Endothelial cell (in vitro differentiated cells): ENCODE data around the gene ACBD6. TPM values are rescaled to one million over a fixed set of nuclear protein-coding genes. Genes with fewer than 3 reads are reported as not detected.

Experiments
- DNase-seq: peaks from one replicate; pipeline ENCODE4 v3.0.0; 2021; ENCODE audit warnings: low spot score
- H3K27ac Mint-ChIP-seq: one replicate; pipeline ENCODE4 v1.8.0; 2021; ENCODE audit warnings: mixed read lengths, inconsistent platforms; ENCODE audit not compliant: unreplicated experiment
- H3K27me3 Mint-ChIP-seq: one replicate; pipeline ENCODE4 v1.8.0; 2021; ENCODE audit warnings: mild to moderate bottlenecking, moderate library complexity, mixed read lengths, inconsistent platforms; ENCODE audit not compliant: unreplicated experiment
- H3K36me3 Mint-ChIP-seq: one replicate; pipeline ENCODE4 v1.8.0; 2021; ENCODE audit warnings: mild to moderate bottlenecking, low read depth, mixed read lengths, inconsistent platforms; ENCODE audit not compliant: unreplicated experiment
- H3K4me1 Mint-ChIP-seq: one replicate; pipeline ENCODE4 v1.8.0; 2021; ENCODE audit warnings: mild to moderate bottlenecking, mixed read lengths, inconsistent platforms; ENCODE audit not compliant: unreplicated experiment
- H3K4me3 Mint-ChIP-seq: one replicate; pipeline ENCODE4 v1.8.0; 2021; ENCODE audit warnings: mild to moderate bottlenecking, mixed read lengths, inconsistent platforms; ENCODE audit not compliant: unreplicated experiment
- H3K9me3 Mint-ChIP-seq: one replicate; pipeline ENCODE4 v1.8.0; 2021; ENCODE audit warnings: mixed read lengths, inconsistent platforms; ENCODE audit not compliant: unreplicated experiment
- CTCF ChIP-seq: fragments of 200-600 bp; sonication (generic); IDR thresholded peaks from one replicate; pipeline ENCODE4 v1.5.0; 2021; ENCODE audit warnings: antibody characterized with exemption; ENCODE audit not compliant: unreplicated experiment
- total RNA-seq: library from RNA; stranded (reverse); fragmentation: NEBNext Ultra II Directional; extraction: Animal tissue kit (Norgen Biotek cat#: 25700); gene quantifications from one replicate; pipeline ENCODE4 v1.2.1, GENCODE V29; 2021; ENCODE audit not compliant: unreplicated experiment

The ACBD6 gene
- total RNA-seq, 1 donor from 2014 or later, result 46.5 TPM

- H3K27ac Mint-ChIP-seq, result no peak overlapping the region
- no peaks in the 10 kb centered on the region for H3K27me3 Mint-ChIP-seq
- H3K4me1 Mint-ChIP-seq, result no peaks in the 10 kb centered on the region
- H3K9me3 Mint-ChIP-seq, result no peaks in the 10 kb centered on the region
- TF ChIP-seq CTCF, result no peak
- no peak overlapping the region for H3K4me3 Mint-ChIP-seq
- H3K36me3 Mint-ChIP-seq, result peaks cover 29% of the 10 kb centered on the region
- DNase-seq, result no peak
These were observed 117.9 kb downstream of the ACBD6 start for GRCh38 chr1:180384286-180385005.

GRCh38 chr1:180382326-180383115 lies 119.9 kb downstream of the ACBD6 start:
- Mint-ChIP-seq H3K9me3 (no peaks in the 10 kb centered on the region), H3K4me3 (no peak overlapping the region), H3K36me3 (peaks cover 26% of the 10 kb centered on the region), H3K27ac (no peak overlapping the region), H3K27me3 (no peaks in the 10 kb centered on the region), H3K4me1 (no peaks in the 10 kb centered on the region)
- no peak for DNase-seq
- no peak for TF ChIP-seq CTCF

- Mint-ChIP-seq H3K4me1 (no peaks in the 10 kb centered on the region), H3K9me3 (no peaks in the 10 kb centered on the region), H3K4me3 (no peak overlapping the region), H3K36me3 (peaks cover 20% of the 10 kb centered on the region), H3K27ac (no peak overlapping the region), H3K27me3 (no peaks in the 10 kb centered on the region)
- no peak for DNase-seq
- no peak for TF ChIP-seq CTCF
These were observed 121.2 kb downstream of the ACBD6 start for GRCh38 chr1:180381184-180381580.

GRCh38 chr1:180380259-180381183 lies 121.9 kb downstream of the ACBD6 start:
- peak overlapping the region; percentile 19 for H3K4me3 Mint-ChIP-seq
- H3K27ac Mint-ChIP-seq, result no peak overlapping the region
- no peaks in the 10 kb centered on the region for H3K4me1 Mint-ChIP-seq
- no peak for DNase-seq
- H3K36me3 Mint-ChIP-seq, result peaks cover 18% of the 10 kb centered on the region
- no peaks in the 10 kb centered on the region for H3K9me3 Mint-ChIP-seq
- H3K27me3 Mint-ChIP-seq, result no peaks in the 10 kb centered on the region
- TF ChIP-seq CTCF, result no peak
